DND-41 (cell line): ENCODE results near the gene RAB33A.

Experiments
- CTCF ChIP-seq: IDR thresholded peaks from 2 replicates; pipeline ENCODE4 v1.5.1; 2012; ENCODE audit warnings: borderline replicate concordance, low read length, moderate library complexity, mild to moderate bottlenecking; ENCODE audit not compliant: poor library complexity, severe bottlenecking; ENCODE audit errors: extremely low read depth
- EZH2 ChIP-seq: IDR thresholded peaks from 3 replicates; pipeline ENCODE4 v1.6.1; 2012; ENCODE audit warnings: borderline replicate concordance, low read depth, mild to moderate bottlenecking, moderate library complexity, low read length, inconsistent platforms; ENCODE audit not compliant: severe bottlenecking

DNA sequence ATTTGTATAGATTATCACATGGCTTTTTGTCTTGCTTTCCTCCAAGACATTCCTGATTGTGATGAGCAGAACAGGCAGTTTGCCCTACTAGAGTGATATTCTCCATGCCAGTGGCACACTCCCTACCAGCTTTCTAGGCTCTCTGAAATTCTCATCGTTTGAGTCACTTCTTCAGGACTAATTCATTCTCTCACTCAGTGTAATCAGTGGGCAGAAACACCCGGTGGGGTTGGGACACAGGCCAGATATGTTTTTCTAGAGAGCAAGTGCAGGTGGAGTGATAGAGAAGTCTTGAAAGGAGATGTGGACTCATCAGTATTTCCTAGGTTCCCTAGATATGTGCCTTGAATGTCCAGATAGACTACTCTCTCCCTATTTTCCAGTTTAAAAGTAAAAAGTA lies 13.1 kb downstream of the RAB33A start:
- no peak for TF ChIP-seq CTCF
- TF ChIP-seq EZH2, result no peak
